Naive thymus-derived CD8-positive, alpha-beta T cell (primary cell): ENCODE results near the gene ZNF766. TPM values are rescaled to one million over a fixed set of nuclear protein-coding genes. Genes with fewer than 3 reads are reported as not detected.

Experiments used
- ATAC-seq, 2 donors: fragments of 150-1000 bp; cut with Tn5 transposase in 1 of 2; sonication (Bioruptor Pico), chemical (Tn5 transposase) in 1 of 2; 1 replicate in 1 of 2; 2 replicates in 1 of 2; pipeline ENCODE4 v1.10.0; 2021; ENCODE audit warnings: mild to moderate bottlenecking in 2 of 2, moderate library complexity in 2 of 2
- POLR2A ChIA-PET: fragments of 350-600 bp; sonication (Branson Sonifier 250); formaldehyde crosslinking; loops from one replicate; lab custom pipeline; 2021; ENCODE audit warnings: antibody characterized with exemption; lab: Charles Lee
- DNase-seq, 10 donors: peaks; one replicate each; pipeline versions ENCODE4 v3.0.0 to v3.0.0-alpha.2; 2020 to 2022
- H3K27ac Mint-ChIP-seq, 10 donors: one replicate each; pipeline ENCODE4 v1.8.0; 2020 to 2022; ENCODE audit warnings: mild to moderate bottlenecking in 10 of 10, mixed read lengths in 10 of 10, moderate library complexity in 4 of 10, inconsistent platforms in 1 of 10
- H3K27me3 Mint-ChIP-seq, 5 donors: one replicate each; pipeline ENCODE4 v1.8.0; 2021 to 2022; ENCODE audit warnings: mixed read lengths in 5 of 5
- H3K36me3 Mint-ChIP-seq, 3 donors: one replicate each; pipeline ENCODE4 v1.8.0; 2020 to 2022; ENCODE audit warnings: mixed read lengths in 3 of 3, mild to moderate bottlenecking in 2 of 3, inconsistent platforms in 1 of 3
- H3K4me1 Mint-ChIP-seq, 4 donors: one replicate each; pipeline ENCODE4 v1.8.0; 2021 to 2022; ENCODE audit warnings: mixed read lengths in 4 of 4
- H3K4me3 Mint-ChIP-seq, 10 donors: one replicate each; pipeline ENCODE4 v1.8.0; 2020 to 2022; ENCODE audit warnings: mild to moderate bottlenecking in 10 of 10, mixed read lengths in 10 of 10, moderate library complexity in 6 of 10, inconsistent platforms in 1 of 10
- H3K9me3 Mint-ChIP-seq, 9 donors: one replicate each; pipeline ENCODE4 v1.8.0; 2020 to 2022; ENCODE audit warnings: mixed read lengths in 9 of 9, mild to moderate bottlenecking in 3 of 9, inconsistent platforms in 1 of 9, moderate library complexity in 1 of 9
- polyA plus RNA-seq, 3 donors: library from polyadenylated mRNA; unstranded; fragments of 300-500 nt; fragmentation: Illumina TruSeq; gene quantifications; one replicate each; pipeline ENCODE4 v1.2.3, GENCODE V29; 2021
- total RNA-seq, 8 experiments: library from RNA in 2 of 8; stranded (reverse) in 2 of 8; gene quantifications; one replicate each; pipeline ENCODE4 v1.2.3 and lab custom pipeline; 2021 to 2026

The ZNF766 gene
- total RNA-seq (10 to 100 TPM; 61.0 to 67.2 TPM), polyA plus RNA-seq (10 to 100 TPM; 49.6 to 70.5 (median 61.8) TPM), total RNA-seq (lab: John Stamatoyannopoulos, UW) (39.1 to 100 (median 51.3) reads per million in 6 experiments)

DNA sequence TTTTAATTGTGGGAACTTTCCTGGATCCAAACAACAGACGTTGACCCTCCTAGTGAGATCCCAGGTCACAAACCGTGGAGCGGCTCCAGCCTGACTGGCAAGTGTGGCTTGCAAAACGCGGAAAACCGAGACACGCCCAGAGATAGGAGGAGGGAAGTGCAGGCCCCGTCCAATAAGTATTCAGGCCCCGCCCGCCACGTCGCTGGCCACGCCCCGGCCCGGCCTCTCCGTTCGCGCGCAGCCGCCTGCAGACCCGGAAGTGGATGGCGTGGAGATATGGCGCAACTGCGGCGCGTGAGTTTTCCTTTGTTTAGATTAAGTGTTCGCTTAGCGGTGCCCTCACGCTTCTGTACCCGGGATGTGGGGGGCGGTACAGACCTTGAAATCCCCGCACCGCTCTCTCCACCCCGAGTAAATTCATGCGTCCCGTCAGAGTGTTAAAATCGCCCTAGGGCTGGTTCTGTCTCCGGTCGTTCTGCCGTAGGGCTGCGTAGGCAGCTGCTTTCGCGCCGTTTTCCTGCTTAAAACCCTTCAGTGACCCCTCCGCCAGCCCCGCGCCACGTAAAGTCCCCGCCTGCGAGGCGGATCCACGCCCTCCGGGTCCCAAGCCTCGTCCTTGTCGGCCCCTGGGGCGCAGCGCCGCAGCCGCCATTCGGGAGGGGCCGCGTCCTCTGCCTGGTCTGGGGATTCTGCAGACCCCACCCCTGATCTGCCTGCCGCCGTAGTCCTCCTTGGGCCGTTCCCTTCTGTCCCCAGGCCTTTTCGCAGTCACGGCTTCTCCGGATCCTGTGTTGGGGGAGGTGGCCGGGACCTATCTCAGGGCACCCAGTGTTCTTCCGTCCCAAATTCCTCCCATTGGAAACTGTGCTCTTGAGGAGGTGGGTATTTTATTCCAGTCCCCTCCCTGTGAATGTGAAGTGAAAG is at the start of gene ZNF766:
TSS of gene ZNF766 (plus strand) at position 250 of the 924 bp plus-strand sequence. CDS start at position 277, 27 bp downstream.
- peak within 1 kb of the TSS; percentile 95 to 99 (median 98) for H3K27ac Mint-ChIP-seq
- DNase-seq = peak; percentile 95 to 97 (median 96)
- POLR2A ChIA-PET = interaction anchor here (0.6 to 1.5 kb wide), 6 partner anchors 29 to 1080 kb away, joined by 3 read pairs; partner anchors contain the start of genes ZNF808 and ZNF880
- peaks cover 27 to 46% (median 41%) of the 10 kb centered on the region in 4 donors for H3K4me1 Mint-ChIP-seq
- H3K9me3 Mint-ChIP-seq = peaks cover 0 to 41% (median 27%) of the 10 kb centered on the region in 9 donors
- peaks cover 34 to 43% (median 34%) of the 10 kb centered on the region in 3 donors for H3K36me3 Mint-ChIP-seq
- H3K4me3 Mint-ChIP-seq = peak within 1 kb of the TSS; percentile 91 to 100 (median 98)
- ATAC-seq = peak; percentile 94 to 97
- no peaks in the 10 kb centered on the region for H3K27me3 Mint-ChIP-seq

DNA sequence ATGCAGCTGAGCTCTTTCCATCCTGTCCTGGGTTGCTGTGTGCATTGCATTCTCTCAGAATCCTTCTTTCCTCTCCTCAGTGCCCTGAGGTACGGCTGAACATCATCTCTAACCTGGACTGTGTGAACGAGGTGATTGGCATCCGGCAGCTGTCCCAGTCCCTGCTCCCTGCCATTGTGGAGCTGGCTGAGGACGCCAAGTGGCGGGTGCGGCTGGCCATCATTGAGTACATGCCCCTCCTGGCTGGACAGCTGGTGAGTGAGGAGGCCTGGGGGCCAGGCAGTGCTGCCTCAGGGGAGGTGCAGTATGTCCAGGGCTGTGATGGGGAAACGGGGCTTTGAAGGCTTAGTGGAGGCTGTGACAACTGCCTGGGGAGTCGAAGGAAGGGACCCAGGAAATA is 49.8 kb upstream of the ZNF766 start:
- H3K36me3 Mint-ChIP-seq = peaks cover 4 to 96% (median 43%) of the 10 kb centered on the region in 3 donors
- peak overlapping the region in 1 of 10 donors; percentile 41 for H3K27ac Mint-ChIP-seq
- H3K27me3 Mint-ChIP-seq = no peaks in the 10 kb centered on the region
- DNase-seq (no peak), ATAC-seq (no peak)
- no peaks in the 10 kb centered on the region for H3K9me3 Mint-ChIP-seq
- H3K4me1 Mint-ChIP-seq = peaks cover 0 to 6% (median 2%) of the 10 kb centered on the region in 4 donors
- POLR2A ChIA-PET = interaction anchor here (0.8 kb wide), 1 partner anchor 30 kb away, joined by 3 read pairs; the partner anchor contains the start of gene PPP2R1A
- H3K4me3 Mint-ChIP-seq = no peak overlapping the region

DNA sequence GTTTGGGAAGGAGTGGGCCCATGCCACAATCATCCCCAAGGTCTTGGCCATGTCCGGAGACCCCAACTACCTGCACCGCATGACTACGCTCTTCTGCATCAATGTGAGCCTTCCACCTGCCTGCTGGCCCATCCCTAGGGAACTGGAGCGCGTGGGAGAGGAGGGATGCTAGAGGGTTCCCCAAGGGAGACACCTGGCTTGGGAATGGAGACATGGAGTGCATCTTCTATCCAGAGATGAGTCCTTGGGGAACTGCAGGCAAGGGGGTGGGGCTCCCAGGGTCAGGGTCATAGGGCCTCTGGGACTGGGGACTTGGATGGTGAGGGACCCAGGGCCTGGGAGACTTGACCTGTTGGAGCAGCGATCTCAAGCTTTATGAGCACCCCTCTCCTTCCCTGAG is 48.4 kb upstream of the ZNF766 start:
- Mint-ChIP-seq H3K9me3 (no peaks in the 10 kb centered on the region), H3K27me3 (no peaks in the 10 kb centered on the region), H3K27ac (peak overlapping the region in 4 of 10 donors; percentile 57 to 88 (median 70)), H3K4me1 (peaks cover 0 to 6% (median 2%) of the 10 kb centered on the region in 4 donors), H3K36me3 (peaks cover 4 to 95% (median 42%) of the 10 kb centered on the region in 3 donors), H3K4me3 (no peak overlapping the region)
- DNase-seq (no peak), ATAC-seq (no peak)
- POLR2A ChIA-PET = no interaction called here

DNA sequence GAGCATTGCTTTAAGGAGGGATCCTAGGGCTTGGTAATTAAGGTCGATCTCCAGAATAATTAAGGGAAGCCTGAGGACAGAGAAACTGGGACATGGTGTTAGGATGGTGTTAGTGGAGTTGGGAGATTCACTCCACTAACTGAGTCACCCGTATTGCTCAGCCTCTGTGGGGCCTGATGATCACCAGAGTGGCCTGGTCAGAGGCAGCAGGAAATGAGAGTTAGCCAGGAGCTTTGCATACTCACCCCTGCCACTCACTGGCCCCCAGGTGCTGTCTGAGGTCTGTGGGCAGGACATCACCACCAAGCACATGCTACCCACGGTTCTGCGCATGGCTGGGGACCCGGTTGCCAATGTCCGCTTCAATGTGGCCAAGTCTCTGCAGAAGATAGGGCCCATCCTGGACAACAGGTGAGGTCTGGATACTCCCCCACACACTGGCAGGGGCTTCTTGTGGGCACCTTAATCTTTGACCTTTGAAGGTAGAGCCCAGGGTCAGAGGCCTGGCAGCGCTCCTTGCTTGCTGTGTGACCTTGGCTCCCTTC is 47.5 kb upstream of the ZNF766 start:
- H3K4me1 Mint-ChIP-seq = peaks cover 0 to 6% (median 1%) of the 10 kb centered on the region in 4 donors
- no peak for DNase-seq
- peak overlapping the region in 2 of 10 donors; percentile 11 to 12 for H3K27ac Mint-ChIP-seq
- POLR2A ChIA-PET = no interaction called here
- ATAC-seq = no peak
- peaks cover 4 to 95% (median 43%) of the 10 kb centered on the region in 3 donors for H3K36me3 Mint-ChIP-seq
- no peaks in the 10 kb centered on the region for H3K9me3 Mint-ChIP-seq
- H3K27me3 Mint-ChIP-seq = no peaks in the 10 kb centered on the region
- no peak overlapping the region for H3K4me3 Mint-ChIP-seq

DNA sequence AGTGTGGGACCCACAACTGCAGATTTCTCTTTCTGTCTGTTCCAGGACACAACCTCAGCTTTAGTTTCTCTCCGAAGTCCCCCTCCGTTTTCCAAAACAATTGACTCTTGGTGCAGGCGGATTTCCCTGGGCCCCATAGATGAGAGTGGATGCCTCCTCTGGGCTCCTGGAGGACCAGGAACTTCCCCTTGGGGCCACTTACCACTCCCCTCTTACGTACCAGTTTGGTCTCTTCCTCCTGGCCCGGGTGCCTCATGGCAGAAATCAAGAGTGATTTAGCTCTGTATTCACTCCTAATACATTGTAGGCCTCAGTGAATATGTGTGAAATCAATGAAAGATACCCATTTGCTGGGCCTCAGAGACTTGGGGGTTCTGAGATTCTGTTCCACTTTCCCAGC is 45.2 kb upstream of the ZNF766 start:
- ATAC-seq (no peak), DNase-seq (no peak)
- Mint-ChIP-seq H3K27ac (peak overlapping the region in 3 of 10 donors; percentile 32 to 51 (median 42)), H3K27me3 (no peaks in the 10 kb centered on the region), H3K36me3 (peaks cover 0 to 90% (median 40%) of the 10 kb centered on the region in 3 donors), H3K4me3 (no peak overlapping the region), H3K9me3 (no peaks in the 10 kb centered on the region), H3K4me1 (peaks cover 0 to 8% (median under 1%) of the 10 kb centered on the region in 4 donors)
- POLR2A ChIA-PET = no interaction called here

DNA sequence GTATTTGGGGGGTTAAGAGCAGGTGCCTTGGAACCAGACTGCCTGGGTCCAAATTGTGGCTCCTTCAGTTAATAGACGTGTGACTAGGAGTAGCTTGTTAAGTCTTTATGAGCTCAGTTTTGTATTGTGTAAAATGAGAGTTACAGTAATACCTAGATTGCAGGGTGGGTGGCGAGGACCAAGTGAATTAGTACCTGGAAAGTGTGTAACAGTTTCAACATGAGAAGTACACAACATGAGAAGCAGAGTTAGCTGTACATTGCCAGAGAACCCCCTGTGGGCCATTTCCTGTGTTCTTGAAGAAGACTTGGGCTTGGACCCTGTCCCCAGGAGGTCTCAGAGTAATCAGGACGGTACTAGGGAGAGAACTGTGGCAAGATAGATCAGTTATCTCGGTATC is 42.7 kb upstream of the ZNF766 start:
- Mint-ChIP-seq H3K27me3 (no peaks in the 10 kb centered on the region), H3K4me1 (peaks cover 0 to 5% (median under 1%) of the 10 kb centered on the region in 4 donors), H3K27ac (peak overlapping the region in 6 of 10 donors; percentile 9 to 74 (median 47)), H3K9me3 (no peaks in the 10 kb centered on the region), H3K36me3 (peaks cover 0 to 67% (median 20%) of the 10 kb centered on the region in 3 donors), H3K4me3 (no peak overlapping the region)
- POLR2A ChIA-PET = interaction anchor here (0.6 kb wide), 1 partner anchor 33 kb away, joined by 5 read pairs; no protein-coding TSS in a partner anchor
- DNase-seq (no peak), ATAC-seq (no peak)

DNA sequence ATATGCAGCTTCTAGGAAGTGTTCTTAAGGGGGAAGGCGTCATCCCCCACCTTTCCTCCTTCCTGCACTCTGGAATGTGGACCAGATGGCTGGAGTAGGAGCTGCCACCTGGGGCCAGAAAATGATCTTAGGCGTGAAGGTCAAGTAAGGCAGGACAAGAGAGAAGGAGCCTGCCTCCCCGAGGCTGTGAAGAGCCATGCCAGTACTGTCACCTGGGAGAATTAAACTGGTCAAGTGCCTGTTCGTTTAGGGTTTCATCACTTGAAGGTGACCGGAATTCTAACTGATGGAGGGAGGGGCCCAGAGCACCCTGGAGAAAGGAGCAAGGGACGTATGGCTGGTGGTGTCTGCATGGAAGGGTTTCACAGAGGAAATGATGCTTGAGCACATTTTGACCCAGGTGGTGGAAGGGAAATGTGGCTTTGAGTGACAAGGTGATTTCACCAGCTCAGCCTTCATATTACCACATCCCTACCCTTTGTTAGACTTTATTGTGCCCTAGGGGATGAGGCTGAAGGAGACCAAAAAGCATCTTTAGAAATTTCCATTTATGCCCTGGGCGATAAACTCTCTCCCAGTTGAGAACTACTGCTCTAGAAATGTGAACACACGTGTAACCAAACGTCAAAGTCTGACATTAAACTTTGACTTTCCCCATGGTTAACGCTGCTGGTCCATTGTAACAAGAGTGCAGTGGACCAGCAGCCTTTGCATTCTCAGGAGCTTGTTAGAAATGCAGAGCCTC is 42.0 kb upstream of the ZNF766 start:
- H3K4me3 Mint-ChIP-seq = no peak overlapping the region
- ATAC-seq (no peak), DNase-seq (no peak)
- H3K36me3 Mint-ChIP-seq = peaks cover 0 to 60% (median 18%) of the 10 kb centered on the region in 3 donors
- H3K9me3 Mint-ChIP-seq = no peaks in the 10 kb centered on the region
- H3K4me1 Mint-ChIP-seq = peaks cover 0 to 7% (median under 1%) of the 10 kb centered on the region in 4 donors
- POLR2A ChIA-PET = no interaction called here
- H3K27me3 Mint-ChIP-seq = no peaks in the 10 kb centered on the region
- H3K27ac Mint-ChIP-seq = peak overlapping the region in 6 of 10 donors; percentile 9 to 74 (median 42)

DNA sequence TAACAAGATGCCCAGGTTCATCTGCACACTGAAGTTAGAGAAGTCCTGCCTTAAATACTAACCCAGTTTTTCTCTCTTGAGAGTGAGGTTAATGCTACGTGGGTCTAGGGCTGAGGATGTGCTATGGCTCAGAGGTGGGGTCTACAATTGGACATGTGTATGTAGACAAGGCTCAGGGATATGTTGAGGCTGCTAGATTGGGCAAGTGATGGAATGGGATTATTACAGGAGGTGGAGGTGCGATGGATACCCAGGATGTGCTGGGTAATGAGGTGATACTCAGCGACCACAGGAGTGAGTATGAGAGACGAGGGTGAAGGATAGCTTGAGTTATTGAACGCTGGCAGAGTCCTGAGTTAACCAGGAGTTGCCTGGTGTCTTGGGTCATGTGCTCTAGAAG is 41.4 kb upstream of the ZNF766 start:
- ATAC-seq = no peak
- H3K4me3 Mint-ChIP-seq = no peak overlapping the region
- peaks cover 0 to 54% (median 12%) of the 10 kb centered on the region in 3 donors for H3K36me3 Mint-ChIP-seq
- no peaks in the 10 kb centered on the region for H3K27me3 Mint-ChIP-seq
- H3K4me1 Mint-ChIP-seq = peaks cover 0 to 7% (median under 1%) of the 10 kb centered on the region in 4 donors
- peak overlapping the region in 5 of 10 donors; percentile 15 to 60 (median 42) for H3K27ac Mint-ChIP-seq
- DNase-seq = no peak
- H3K9me3 Mint-ChIP-seq = no peaks in the 10 kb centered on the region
- POLR2A ChIA-PET = interaction anchor here (0.6 to 1.0 kb wide), 2 partner anchors 89 to 883 kb away, joined by 3 to 8 read pairs; partner anchors contain the start of gene ZNF616

DNA sequence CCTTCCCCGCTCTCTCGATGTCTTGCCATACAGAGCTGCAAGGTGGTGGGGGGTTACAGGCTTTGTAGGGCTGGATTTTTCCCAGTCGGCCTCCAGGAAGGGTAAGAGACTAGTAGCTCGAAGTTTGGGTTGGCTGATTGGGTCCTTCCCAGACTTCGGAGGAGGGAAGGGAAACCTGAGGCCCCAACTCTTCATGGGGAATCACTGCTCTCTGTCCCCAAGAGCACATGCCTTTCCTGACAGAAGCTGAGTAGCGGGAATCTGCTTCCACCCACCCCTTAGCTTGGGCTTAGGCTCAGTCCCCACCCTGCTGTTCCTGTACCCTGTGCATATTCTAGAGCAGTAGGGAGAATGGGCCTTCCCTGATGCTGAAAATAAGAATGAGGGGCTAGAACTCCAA is 39.9 kb upstream of the ZNF766 start:
- Mint-ChIP-seq H3K9me3 (no peaks in the 10 kb centered on the region), H3K4me3 (no peak overlapping the region), H3K36me3 (peaks cover 0 to 38% (median 6%) of the 10 kb centered on the region in 3 donors), H3K27ac (peak overlapping the region in 2 of 10 donors; percentile 6 to 24), H3K27me3 (no peaks in the 10 kb centered on the region), H3K4me1 (peaks cover 0 to 7% (median under 1%) of the 10 kb centered on the region in 4 donors)
- ATAC-seq (no peak), DNase-seq (no peak)
- POLR2A ChIA-PET = no interaction called here

DNA sequence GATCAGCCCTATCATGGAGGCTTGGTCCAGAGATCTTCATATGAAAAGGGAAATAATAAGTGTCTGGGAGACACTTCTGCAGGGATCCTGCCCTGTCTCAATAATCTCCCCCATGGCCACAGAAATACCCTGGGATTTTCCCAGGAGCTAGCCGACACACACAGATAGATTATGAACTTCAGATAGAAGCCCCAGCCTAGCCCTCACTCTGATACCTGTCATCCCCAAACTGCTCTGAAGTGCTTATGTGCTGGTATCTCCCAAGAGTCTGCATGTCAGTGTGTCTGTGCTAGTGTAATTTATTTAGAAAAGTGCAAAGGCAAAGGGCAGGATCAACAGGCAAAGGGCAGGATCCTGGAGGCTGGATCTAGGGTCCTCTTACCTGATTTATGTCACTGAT is 38.7 kb upstream of the ZNF766 start:
- ATAC-seq = no peak
- Mint-ChIP-seq H3K9me3 (no peaks in the 10 kb centered on the region), H3K4me1 (peaks cover 0 to 7% (median under 1%) of the 10 kb centered on the region in 4 donors), H3K27me3 (no peaks in the 10 kb centered on the region), H3K27ac (peak overlapping the region in 8 of 10 donors; percentile 0 to 86 (median 34)), H3K36me3 (peaks cover 0 to 28% (median 6%) of the 10 kb centered on the region in 3 donors), H3K4me3 (no peak overlapping the region)
- DNase-seq = no peak
- POLR2A ChIA-PET = no interaction called here

DNA sequence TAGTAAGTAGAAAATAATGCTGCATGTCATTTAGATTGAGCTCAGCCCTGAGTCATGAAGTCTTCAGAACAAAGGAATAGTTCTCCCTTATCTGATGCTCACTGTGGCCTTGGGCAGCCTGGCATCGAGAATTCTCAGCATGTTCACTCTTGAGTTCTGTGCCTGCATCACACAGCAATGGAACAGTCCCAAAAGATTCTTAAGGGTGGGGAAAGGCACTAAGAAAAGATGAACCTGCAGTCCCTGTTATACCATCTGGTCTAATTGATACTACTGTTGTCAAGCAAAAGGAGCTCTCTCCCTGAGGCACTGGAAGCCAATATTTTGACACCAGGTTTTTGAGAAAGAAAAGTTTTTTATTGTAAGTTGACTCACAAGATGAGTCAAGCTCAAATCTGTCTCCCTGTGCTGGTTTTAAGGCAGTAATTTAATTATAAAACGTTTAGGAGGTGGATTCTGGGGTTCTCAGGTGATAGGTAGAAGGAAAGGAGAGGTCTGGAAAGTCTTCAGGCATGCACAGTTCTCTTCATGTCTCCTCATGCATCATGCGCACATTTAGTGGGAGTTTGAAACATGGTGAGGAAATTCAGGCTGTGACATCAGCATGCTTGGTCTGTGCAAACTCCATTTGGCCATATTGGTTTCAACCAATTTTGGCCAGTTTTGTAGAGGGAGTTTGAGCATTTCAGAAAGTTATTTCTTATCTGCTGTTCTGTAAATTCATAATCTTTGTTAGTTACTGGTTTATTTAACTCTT is 38.1 kb upstream of the ZNF766 start:
- ATAC-seq = no peak

More for the DNA sequence above, 38.1 kb upstream of the ZNF766 start:
- Mint-ChIP-seq H3K4me1 (peaks cover 0 to 7% (median under 1%) of the 10 kb centered on the region in 4 donors), H3K27me3 (no peaks in the 10 kb centered on the region), H3K27ac (peak overlapping the region in 9 of 10 donors; percentile 1 to 73 (median 26)), H3K4me3 (no peak overlapping the region), H3K36me3 (peaks cover 0 to 21% (median 3%) of the 10 kb centered on the region in 3 donors), H3K9me3 (no peaks in the 10 kb centered on the region)
- DNase-seq = no peak
- POLR2A ChIA-PET = no interaction called here
